ENCODE measurements around the gene GCN1. TPM values are rescaled to one million over a fixed set of nuclear protein-coding genes. Genes with fewer than 3 reads are reported as not detected.

Gene GCN1
- total RNA-seq, 6 experiments from 2014 or later: 29.9 to 62.8 (median 39.4) TPM

GRCh38 chr12:120096671-120097202 is 97.8 kb downstream of the GCN1 start:
- H3K27ac ChIP-seq: no peak overlapping the region
- DNase-seq: no peak
- no peaks in the 10 kb centered on the region for H3K9me3 ChIP-seq
- no peaks in the 10 kb centered on the region for H3K27me3 ChIP-seq
- TF ChIP-seq POLR2A (IDR thresholded peaks at IDR 0.05) (no peak), CTCF (IDR thresholded peaks at IDR 0.05) (no peak)
- no peak overlapping the region for H3K4me3 ChIP-seq
- peaks cover 0 to 34% (median 12%) of the 10 kb centered on the region in 4 donors for H3K36me3 ChIP-seq
- 94% methylated on average over 11 of the region's 34 CpGs for WGBS (ENCODE audit: insufficient coverage, low coverage, low lambda C conversion rate, missing lambda C conversion rate)
- ATAC-seq: no peak
- intact Hi-C loops (cut with DNase I): loop anchor here in 1 of 2 donors (10.0 kb wide), 1 partner anchor 102 kb away; no protein-coding TSS in a partner anchor
- H3K4me1 ChIP-seq: peaks cover 0 to 3% (median 0%) of the 10 kb centered on the region in 4 donors

GRCh38 chr12:120095736-120096135 is 98.8 kb downstream of the GCN1 start:
- DNase-seq (no peak), ATAC-seq (no peak)
- H3K27ac ChIP-seq: no peak overlapping the region
- 86% methylated on average over 2 of the region's 8 CpGs for WGBS (ENCODE audit: insufficient coverage, low coverage, low lambda C conversion rate, missing lambda C conversion rate)
- no peak overlapping the region for H3K4me3 ChIP-seq
- H3K9me3 ChIP-seq: no peaks in the 10 kb centered on the region
- H3K27me3 ChIP-seq: no peaks in the 10 kb centered on the region
- intact Hi-C loops (cut with DNase I): loop anchor here in 1 of 2 donors (10.0 kb wide), 1 partner anchor 101 kb away; no protein-coding TSS in a partner anchor
- H3K36me3 ChIP-seq: peaks cover 0 to 34% (median 12%) of the 10 kb centered on the region in 4 donors
- no peak for TF ChIP-seq CTCF (IDR thresholded peaks at IDR 0.05)
- H3K4me1 ChIP-seq: no peaks in the 10 kb centered on the region

- no peak for DNase-seq
- H3K36me3 ChIP-seq: peaks cover 0 to 34% (median 12%) of the 10 kb centered on the region in 4 donors
- TF ChIP-seq POLR2A (IDR thresholded peaks at IDR 0.05) (no peak), CTCF (IDR thresholded peaks at IDR 0.05) (no peak)
- H3K27me3 ChIP-seq: no peaks in the 10 kb centered on the region
- 100% methylated on average over 3 of the region's 13 CpGs for WGBS (ENCODE audit: insufficient coverage, low coverage, low lambda C conversion rate, missing lambda C conversion rate)
- intact Hi-C loops (cut with DNase I): loop anchor here in 1 of 2 donors (10.0 kb wide), 1 partner anchor 101 kb away; no protein-coding TSS in a partner anchor
- ATAC-seq: no peak
- H3K4me1 ChIP-seq: no peaks in the 10 kb centered on the region
- H3K9me3 ChIP-seq: no peaks in the 10 kb centered on the region
- no peak overlapping the region for H3K27ac ChIP-seq
- H3K4me3 ChIP-seq: no peak overlapping the region
Observed at GRCh38 chr12:120095331-120095730, 99.2 kb downstream of the GCN1 start.

GRCh38 chr12:120094485-120094884 is 100.0 kb downstream of the GCN1 start:
- Histone ChIP-seq H3K36me3 (peaks cover 0 to 34% (median 12%) of the 10 kb centered on the region in 4 donors), H3K9me3 (no peaks in the 10 kb centered on the region), H3K27ac (no peak overlapping the region), H3K4me3 (no peak overlapping the region), H3K4me1 (no peaks in the 10 kb centered on the region), H3K27me3 (no peaks in the 10 kb centered on the region)
- ATAC-seq (no peak), DNase-seq (peak in 1 of 3 donors; percentile 42)
- TF ChIP-seq POLR2A (IDR thresholded peaks at IDR 0.05): no peak
- TF ChIP-seq CTCF (IDR thresholded peaks at IDR 0.05): no peak
- WGBS (ENCODE audit: insufficient coverage, low coverage, low lambda C conversion rate, missing lambda C conversion rate): 64% methylated on average over 6 of the region's 9 CpGs
- intact Hi-C loops (cut with DNase I): loop anchor here in 1 of 2 donors (10.0 kb wide), 1 partner anchor 100 kb away; no protein-coding TSS in a partner anchor
